Hematopoietic multipotent progenitor cell (in vitro differentiated cells): Measurements from ENCODE around the gene TSR3. TPM values are rescaled to one million over a fixed set of nuclear protein-coding genes. Genes with fewer than 3 reads are reported as not detected.

Experiments
- DNase-seq, 3 donors: peaks; one replicate each; pipeline ENCODE4 v3.0.0-alpha.2; 2011 to 2015; ENCODE audit warnings: low read depth in 2 of 3, low spot score in 2 of 3
- total RNA-seq: library from RNA; depleted of rRNA; stranded (reverse); fragments of >200 nt; gene quantifications from one replicate; pipeline ENCODE4 v1.2.3, GENCODE V29; 2012

Gene TSR3
- total RNA-seq, 1 donor: 48.2 TPM

DNA sequence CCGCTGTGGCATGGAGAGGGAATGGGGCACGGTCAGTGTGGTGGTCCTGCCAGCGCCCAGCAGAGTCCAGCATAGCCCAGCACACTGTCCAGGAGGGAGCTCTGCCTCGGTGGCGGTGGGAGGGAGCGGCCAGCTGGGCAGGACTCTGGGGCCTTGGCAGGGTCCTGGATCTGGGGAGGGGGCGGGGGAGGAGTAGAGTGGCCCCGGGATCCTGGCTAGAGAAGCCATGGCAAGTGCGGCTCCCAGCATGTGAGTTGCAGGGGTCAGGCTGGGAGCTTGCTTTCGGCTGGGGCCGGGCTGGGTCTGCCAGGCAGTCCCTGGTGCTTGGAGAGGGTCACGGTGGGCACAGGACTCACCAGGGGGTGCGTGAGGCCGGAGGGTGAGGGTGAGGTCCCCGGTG is 3.9 kb upstream of the TSR3 start:
- no peak for DNase-seq

DNA sequence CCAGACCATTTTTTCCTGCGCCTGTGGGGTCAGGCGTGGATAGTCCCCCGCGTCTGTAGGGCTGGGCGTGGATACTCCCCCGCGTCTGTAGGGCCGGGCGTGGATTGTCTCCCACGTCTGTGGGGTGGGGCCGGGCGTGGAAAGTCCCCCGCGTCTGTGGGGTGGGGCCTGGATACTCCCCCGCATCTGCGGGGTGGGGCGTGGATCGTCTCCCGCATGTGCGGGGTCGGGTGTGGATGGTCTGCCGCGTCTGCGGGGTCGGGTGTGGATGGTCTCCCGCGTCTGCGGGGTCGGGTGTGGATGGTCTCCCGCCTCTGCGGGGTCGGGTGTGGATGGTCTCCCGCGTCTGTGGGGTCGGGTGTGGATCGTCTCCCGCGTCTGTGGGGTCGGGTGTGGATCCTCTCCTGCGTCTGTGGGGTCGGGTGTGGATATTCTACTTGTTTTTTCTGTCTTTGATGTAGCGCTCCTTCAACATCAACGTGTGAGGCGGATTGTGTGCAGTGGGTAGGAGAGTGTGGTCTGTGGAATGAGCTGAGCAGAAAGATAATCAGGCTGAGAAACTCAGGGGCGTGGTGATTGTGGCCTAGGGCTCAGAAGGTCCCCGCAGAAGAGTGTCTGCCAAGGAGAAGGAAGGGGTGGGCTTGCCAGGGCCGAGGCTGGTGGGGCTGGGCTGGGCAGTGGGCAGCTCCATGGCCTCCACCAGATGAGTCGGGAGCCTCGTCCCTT is 3.3 kb upstream of the TSR3 start:
- DNase-seq: no peak

- no peak for DNase-seq
Observed at GRCh38 chr16:1351215-1351581, 480 bp downstream of the TSR3 start.

GRCh38 chr16:1350691-1351090 is 987 bp downstream of the TSR3 start:
- no peak for DNase-seq

DNA sequence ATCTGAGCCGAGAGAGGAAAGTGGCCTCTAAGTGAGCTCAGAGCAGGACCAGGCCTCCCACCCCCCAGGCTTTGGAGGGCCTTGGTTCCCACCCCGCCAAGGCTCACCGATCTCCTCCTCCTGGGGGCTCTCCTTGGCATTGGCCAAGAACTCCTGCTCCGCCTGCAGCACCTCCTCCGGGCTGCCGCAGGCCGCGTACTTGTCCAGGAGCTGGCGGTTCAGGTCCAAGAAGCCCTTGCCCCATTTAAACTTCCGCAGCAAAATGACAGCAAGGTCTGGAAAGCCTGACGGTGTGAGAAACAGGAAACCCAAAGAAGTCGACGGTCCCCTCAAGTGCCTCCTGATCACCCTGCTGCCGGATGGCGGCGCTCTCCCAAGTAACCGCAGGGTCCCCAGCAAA is 1.7 kb downstream of the TSR3 start:
- no peak for DNase-seq

- DNase-seq: no peak
Observed at GRCh38 chr16:1349351-1349750, 2.3 kb downstream of the TSR3 start.

GRCh38 chr16:1348926-1349325 is 2.8 kb downstream of the TSR3 start:
- DNase-seq: no peak

DNA sequence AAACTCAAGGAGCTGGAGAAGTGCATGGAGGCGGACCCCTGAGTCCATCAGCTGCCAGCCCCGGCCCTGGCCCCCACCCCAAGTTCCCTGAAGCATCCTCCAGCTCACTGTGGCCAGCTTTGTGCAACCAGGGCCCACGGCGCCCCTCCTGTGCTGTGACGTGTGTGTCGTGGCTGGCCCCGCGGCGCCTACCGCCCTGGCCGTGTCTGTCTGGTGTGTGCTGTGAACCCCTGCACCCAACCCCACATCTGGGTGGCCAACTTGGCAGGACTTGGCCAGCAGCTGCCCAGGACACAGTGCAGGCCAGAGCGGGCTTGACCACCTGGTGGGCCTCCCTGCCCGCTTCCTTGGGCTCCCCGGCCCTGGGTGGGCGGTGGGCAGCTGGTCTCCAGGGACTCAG is 3.2 kb downstream of the TSR3 start:
- DNase-seq: no peak

DNA sequence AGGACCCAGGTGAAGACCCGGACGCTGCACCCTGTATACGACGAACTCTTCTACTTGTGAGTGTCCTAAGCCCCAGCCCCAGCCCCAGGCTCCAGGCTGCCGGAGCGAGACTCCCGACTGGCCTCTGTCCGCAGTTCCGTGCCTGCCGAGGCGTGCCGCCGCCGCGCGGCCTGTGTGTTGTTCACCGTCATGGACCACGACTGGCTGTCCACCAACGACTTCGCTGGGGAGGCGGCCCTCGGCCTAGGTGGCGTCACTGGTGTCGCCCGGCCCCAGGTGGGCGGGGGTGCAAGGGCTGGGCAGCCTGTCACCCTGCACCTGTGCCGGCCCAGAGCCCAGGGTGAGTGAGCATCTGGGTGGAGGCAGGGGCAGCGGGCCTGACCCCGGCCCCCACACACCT is 3.7 kb downstream of the TSR3 start:
- no peak for DNase-seq

- no peak for DNase-seq
Observed at GRCh38 chr16:1347286-1347855, 4.3 kb downstream of the TSR3 start.

DNA sequence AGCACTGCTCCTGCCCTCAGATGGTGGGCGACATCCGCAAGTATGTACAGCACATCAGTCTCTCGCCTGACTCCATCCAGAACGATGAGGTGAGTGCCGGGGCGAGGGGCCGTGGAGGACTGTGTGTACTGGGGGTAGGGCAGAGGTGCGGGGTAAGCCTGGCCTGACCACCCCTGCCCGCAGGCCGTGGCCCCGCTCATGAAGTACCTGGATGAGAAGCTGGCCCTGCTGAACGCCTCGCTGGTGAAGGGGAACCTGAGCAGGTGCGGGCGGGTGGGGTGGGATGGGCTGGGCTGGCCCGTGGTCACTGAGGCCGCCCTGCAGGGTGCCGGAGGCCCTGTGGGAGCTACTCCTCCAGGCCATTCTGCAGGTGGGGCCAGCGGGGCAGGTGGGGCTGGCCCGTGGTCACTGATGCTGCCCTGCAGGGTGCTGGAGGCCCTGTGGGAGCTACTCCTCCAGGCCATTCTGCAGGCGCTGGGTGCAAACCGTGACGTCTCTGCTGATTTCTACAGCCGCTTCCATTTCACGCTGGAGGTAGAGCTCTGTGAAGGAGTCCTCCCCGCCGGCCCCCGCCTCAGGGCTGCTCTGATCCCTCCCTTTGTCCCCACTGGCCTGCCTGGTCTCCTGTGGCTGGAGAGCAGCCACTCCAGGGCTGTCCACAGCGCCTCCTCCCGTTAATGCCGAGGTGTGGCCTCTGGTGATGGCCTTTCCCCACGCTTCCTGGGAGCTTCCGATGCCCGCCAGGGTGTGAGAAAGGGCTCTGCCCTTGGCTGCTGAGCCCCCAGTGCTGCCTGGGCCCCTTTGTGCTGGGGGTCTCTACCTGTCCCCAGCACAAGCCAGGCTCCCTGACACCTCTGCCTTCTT is 5.0 kb downstream of the TSR3 start:
- no peak for DNase-seq

- DNase-seq: no peak
Observed at GRCh38 chr16:1345651-1346421, 5.8 kb downstream of the TSR3 start.

DNA sequence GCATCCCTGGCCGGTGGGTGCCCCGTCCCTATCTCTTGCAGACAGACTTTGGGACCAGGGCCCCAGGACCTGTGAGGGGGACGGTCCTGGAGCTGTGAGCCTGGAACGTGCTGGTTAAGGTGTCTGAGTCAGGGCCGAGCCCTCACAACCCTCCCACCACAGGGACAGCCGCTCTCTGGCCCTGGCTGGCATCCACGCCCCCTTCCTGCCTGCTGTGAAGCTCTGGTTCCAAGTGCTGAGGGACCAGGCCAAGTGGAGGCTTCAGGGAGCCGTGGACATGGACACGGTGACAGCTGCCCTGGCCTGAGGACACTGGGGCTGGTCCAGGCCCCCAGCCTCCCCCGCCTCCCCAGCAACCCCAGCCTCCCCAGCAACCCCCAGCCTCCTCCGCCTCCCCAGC is 6.6 kb downstream of the TSR3 start:
- no peak for DNase-seq

DNA sequence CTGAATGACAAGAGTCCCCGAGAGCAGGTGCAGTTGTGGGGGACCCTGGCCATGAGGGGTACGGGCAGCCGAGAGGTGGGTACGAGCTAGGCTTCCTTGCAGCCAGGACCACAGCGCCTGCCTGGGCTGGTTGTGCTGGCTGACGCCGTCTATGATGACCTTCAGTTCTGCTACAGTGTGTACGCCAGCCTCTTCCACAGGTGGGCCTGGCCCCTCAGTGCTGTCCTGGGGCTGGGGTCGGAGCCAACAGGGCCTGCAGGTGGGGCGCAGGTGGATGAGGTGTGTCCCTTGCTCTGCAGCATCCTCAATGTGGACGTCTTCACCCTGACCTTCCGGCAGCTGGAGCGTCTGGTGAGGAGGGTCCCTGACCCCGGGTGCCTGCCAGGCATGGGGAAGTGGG is 7.2 kb downstream of the TSR3 start:
- no peak for DNase-seq

DNA sequence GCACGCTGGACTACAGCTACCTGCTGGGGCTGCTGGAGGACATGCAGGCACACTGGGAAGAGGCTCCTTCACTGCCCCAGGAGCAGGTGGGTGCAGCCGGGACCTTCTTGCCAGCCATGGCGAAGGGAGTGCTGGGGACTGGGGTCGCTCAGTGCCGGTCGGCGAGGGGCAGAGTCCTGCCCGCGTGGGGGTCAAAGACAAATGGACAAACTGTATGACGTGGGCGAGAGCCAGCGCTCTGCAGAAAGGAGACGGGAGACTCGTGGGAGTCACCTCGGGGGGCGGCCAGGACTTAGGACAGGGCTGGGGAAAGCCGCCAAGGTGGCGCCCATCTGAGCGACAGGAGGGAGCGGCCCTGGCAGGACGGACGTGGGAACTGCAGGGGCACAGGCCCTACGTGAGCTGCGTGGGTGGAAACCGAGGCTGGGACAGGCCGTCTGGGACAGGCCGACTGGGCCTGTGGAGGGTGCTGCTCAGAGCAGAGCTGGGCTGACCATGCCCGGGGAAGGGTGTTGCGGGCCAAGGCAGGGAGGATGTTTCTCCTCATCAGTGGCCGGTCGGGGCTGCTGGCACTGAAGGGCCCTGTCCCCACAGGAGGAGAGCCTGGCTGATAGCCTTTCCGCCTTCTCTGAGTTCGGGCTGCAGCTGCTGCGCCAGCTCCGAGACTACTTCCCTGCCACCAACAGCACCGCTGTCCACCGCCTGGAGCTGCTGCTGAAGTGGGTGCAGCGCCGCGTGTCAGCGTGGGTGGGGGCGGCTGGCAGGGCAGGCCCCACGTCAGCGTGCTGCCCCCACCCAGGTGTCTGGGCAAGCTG is 8.0 kb downstream of the TSR3 start:
- DNase-seq: no peak

DNA sequence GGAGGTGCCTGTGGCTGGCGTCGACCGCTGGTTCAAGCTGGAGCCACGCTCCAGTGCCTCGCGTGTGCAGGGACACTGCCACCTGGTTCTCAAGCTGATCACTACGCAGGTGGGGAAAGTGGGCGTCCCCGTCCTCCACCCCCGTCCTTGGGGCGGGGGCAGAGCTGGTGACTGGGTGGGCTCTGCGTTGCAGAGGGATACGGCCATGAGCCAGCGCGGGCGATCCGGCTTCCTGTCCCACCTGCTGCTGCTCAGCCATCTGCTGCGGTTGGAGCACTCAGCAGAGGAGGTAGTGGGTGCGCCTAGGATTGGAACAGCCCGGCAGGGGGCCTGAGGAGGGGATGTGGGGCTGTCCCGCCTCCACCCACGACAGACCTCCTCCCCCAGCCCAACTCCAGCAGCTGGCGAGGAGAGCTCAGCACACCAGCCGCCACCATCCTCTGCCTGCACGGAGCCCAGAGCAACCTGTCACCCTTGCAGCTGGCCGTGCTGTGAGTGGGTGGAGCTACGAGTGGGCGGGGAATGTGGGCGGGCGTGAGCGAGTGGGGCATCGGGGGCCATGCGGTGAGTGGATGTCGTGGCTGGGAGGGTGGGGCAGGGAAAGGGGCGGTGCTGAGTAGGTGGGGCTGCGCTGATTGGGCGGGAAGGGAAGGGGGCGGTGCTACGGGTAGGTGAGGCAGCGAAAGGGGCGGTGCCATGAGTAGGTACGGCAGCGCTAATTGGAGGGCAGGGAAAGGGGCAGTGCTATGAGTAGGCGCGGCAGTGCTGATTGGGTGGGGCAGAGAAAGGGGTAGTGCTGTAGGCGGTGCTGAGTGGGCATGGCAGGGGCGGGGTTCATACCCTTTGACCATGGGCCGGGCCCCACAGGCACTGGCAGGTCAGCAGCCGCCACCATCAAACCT is 8.9 kb downstream of the TSR3 start:
- peak; percentile 88 to 98 (median 98) for DNase-seq

GRCh38 chr16:1341495-1342420 is 9.9 kb downstream of the TSR3 start:
- DNase-seq: no peak
